SKM-1 (cell line): ENCODE measurements around the gene MPEG1.
A peak's percentile ranks its signal among the peaks of the same experiment; 100 is the strongest.

ENCODE experiments used
- DNase-seq: peaks from one replicate; lab custom pipeline; 2025; ENCODE audit not compliant: unreplicated experiment; lab: John Stamatoyannopoulos, UW

The MPEG1 gene, protein sequence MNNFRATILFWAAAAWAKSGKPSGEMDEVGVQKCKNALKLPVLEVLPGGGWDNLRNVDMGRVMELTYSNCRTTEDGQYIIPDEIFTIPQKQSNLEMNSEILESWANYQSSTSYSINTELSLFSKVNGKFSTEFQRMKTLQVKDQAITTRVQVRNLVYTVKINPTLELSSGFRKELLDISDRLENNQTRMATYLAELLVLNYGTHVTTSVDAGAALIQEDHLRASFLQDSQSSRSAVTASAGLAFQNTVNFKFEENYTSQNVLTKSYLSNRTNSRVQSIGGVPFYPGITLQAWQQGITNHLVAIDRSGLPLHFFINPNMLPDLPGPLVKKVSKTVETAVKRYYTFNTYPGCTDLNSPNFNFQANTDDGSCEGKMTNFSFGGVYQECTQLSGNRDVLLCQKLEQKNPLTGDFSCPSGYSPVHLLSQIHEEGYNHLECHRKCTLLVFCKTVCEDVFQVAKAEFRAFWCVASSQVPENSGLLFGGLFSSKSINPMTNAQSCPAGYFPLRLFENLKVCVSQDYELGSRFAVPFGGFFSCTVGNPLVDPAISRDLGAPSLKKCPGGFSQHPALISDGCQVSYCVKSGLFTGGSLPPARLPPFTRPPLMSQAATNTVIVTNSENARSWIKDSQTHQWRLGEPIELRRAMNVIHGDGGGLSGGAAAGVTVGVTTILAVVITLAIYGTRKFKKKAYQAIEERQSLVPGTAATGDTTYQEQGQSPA

GRCh38 chr11:59212744-59213631 is at the start of gene MPEG1:
Gene MPEG1, minus strand, starts transcription at chr11:59212927. Its CDS starts 62 bp downstream, at chr11:59212865.
- peak; percentile 42 for DNase-seq

- DNase-seq, result no peak
Observed at GRCh38 chr11:59262177-59262818, 49.6 kb upstream of the MPEG1 start.

DNA sequence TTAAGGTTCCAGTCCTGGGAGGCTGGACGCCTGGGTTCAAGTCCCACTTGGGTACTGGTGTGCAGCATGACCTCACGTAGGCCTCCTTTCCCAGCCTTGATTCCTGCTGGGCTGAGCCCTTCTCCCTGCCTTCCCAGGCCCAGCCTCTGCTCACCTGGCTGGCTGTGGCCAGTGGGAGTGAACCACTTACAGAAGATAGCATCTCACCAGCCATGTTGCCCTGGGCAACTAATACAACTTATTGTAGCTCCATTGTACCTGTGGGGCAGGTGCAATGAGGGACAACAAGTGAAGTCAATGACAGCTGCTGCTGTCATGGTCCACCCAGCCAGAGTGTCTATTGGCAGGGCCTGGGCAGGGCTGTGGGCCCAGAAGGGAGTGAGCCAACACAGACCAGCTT is 48.4 kb upstream of the MPEG1 start:
- DNase-seq, result no peak

DNA sequence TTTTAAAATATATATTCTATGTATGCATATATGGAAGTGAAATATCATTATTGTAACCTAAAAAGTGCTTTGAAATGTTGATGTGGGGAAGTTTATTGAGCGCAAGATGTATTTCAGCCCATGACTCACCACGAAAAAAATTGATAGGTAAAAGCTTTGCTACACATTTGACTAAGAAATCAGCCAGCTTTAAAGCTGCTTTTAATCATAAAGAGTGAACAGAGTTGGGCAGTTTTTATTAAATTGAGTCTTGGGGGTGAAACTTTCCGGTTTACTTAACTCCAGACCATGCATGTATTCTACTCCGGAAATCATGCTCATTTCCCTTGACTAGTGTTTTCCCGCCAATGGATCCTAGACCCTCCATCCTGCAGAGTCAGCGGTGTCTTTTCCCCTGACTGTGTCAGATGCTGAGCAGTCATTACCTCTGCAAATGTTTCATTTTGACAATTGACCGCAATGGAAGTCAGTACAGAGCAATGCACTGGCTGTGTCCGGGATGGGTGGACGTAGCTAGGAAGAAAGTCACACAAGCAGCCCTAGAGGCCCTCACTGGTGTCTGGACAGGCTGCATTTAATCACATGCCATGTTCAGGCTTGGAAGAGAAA is 47.2 kb upstream of the MPEG1 start:
- no peak for DNase-seq

GRCh38 chr11:59259047-59259446 is 46.3 kb upstream of the MPEG1 start:
- no peak for DNase-seq

DNA sequence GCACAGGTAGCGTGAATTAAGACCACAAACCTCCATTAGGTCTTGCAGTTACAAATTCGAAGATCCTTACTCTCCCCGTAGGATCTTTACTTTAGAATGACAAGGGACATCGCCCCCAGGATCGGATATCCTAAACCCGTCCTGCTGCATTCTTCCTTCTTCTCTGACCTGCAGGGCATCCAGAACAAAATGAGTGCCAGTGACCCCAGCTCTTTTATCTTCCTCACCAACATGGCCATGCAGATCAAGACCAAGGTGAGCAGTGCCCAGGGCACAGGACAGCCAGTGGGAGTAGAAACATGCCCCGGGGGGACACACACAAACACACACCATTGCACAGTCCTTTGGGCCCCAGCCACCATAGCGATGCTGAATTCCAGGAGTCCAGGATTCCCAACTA is 42.6 kb upstream of the MPEG1 start:
- DNase-seq, result no peak

DNA sequence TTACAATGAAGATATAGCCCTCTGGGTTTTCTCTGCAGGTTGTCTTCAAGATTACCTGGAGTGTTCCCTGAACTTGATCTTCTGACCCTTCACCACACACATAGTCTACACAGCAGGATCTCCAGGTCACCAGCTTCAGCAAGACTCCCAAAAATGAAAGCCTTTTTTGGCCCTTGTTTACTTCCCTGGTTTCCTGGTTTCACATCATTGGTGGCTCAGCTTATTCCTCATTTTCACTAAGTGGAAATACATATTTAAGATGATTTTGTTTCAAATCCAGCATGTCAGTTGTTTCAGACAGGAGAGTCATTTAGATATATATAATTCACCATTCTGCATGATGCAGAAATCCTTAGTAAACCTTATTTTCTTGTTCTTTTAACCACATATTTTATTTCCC is 41.6 kb upstream of the MPEG1 start:
- no peak for DNase-seq

DNA sequence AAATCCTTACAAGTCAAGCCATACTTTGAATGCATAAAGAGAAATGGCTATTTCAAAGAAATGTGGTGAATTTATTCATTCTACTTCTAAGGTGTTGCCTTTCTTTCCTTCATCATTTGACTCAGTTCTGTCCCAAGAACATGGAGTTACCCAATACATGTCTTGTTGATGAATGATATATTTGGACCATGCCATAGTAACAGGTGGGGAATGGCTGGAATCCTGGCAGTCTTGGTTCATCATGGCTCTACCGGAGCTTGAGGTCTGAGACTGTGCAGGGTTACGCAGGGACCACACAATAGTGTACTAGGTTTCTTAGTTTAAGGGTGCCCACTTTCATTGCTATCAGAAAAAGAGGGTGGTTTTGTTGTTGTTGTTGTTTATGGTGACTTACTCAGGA is 40.3 kb upstream of the MPEG1 start:
- DNase-seq, result no peak

- no peak for DNase-seq
Observed at GRCh38 chr11:59249535-59249934, 36.8 kb upstream of the MPEG1 start.

DNA sequence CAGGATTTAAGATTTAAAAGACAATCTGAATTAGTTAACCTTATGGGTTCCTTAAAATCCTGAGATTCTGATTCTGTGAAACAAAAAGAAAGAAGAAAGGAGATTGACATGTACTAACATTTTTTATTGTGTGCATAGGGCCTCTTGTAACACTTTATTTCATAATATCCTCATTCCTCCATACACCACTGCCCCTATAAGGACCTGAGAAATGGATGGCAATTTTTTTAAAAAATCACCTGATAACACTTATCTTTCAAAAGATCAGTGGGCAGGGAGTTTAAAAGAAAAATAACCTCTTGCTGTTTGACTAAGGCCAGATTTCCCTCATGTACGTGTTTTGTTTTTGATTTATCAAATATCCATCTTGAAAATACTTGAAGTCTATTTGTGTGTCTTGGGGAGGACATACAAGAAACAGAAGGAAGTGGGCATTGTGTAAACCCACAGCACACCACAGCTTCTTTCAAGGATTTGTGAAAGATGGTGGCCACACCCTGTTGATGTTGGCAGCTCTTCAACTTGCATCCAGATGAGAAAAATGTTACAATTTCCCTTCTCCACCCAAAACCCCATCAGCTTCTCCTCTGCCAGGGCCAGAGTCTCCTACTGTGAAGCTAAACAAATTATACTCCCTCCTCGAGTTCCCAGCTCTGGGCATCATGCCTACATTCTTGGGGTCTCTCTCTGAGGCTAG is 35.0 kb upstream of the MPEG1 start:
- DNase-seq, result peak; percentile 83

DNA sequence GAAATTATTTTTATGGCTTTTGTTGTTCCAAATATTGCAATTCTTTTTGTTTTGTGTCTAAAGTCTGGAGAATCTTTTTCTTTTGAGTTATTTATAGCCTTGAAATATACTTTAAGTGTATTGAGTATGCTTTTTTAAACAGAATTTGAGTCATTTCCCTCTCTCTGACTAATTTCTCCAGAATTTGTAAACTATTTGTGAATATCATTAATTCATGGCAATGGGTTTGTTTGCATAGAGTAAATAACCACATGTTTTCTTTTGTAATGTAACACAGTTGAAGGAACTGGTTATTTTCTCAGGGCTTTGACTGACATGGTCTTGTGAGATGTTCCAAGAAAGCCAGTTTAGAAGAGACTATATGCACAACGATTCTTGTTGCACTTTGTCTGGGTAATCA is 30.9 kb upstream of the MPEG1 start:
- DNase-seq, result no peak

GRCh38 chr11:59240322-59240721 is 27.6 kb upstream of the MPEG1 start:
- DNase-seq, result no peak

DNA sequence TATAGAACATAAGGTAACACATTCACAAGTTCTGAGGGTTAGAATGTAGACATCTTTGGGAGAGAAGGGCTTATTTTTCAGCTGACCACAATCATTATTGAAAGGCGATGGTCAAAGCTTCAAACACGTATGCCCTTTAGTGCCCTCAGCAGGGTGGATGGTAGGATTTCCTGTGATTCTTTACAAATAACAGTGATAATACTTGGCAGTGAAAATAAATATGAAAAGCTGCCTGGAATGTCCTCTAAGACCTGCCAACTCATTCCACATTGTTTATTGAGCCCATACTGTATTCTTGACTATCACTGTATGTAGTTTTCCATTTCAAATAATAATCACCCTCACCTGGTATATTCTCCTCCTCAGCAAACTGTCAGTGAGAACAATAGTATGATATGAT is 13.7 kb upstream of the MPEG1 start:
- no peak for DNase-seq

GRCh38 chr11:59225017-59225416 is 12.3 kb upstream of the MPEG1 start:
- DNase-seq, result no peak

GRCh38 chr11:59224351-59224928 is 11.7 kb upstream of the MPEG1 start:
- DNase-seq, result no peak

GRCh38 chr11:59223611-59224010 is 10.9 kb upstream of the MPEG1 start:
- peak; percentile 24 for DNase-seq

DNA sequence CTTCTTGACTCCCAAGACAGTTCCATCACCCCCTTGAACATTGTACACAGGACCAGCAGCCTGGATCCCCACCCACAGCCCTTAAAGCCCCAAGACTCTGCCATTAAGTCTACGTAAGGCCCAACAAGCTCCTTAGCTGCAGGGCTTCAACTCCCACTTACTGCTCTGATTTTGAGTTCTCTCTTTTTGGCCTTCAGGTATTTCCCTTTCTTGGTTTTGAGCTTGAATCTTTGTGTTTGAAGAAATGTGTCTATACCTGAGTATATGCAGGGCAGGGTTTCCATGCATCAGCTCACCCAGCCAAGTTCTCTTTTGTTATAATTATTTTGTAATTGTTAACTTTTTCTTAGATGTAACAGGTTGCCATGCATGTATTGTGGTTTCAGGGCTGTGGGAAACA is 10.4 kb upstream of the MPEG1 start:
- no peak for DNase-seq

- DNase-seq, result peak; percentile 84
Observed at GRCh38 chr11:59222464-59223060, 9.8 kb upstream of the MPEG1 start.

DNA sequence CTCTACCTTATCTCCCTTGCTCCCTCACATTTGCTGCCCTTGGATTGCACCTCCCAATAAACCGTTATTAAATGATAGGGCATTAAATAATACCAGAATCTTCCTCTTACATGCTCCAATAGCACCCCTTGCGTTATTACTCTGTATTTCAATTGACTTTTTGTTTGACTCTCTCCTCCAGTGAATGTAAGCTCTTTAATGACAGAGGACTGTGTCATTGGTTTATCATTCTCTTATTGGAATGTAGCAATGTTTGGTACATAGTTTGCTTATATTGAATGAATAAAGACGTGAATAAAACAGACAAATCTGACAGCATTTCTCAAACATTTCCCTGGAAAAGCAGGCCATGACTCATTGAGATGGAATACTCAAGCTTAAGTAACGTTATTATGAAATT is 8.7 kb upstream of the MPEG1 start:
- no peak for DNase-seq
